IPS-15b (cell line): Measurements from ENCODE around the gene MAMLD1.

Experiments used
- H3K27me3 ChIP-seq: one replicate; pipeline ENCODE4 v1.6.1; 2013; ENCODE audit warnings: low read length; ENCODE audit not compliant: control insufficient read depth, insufficient read depth
- H3K36me3 ChIP-seq: one replicate; pipeline ENCODE4 v1.6.1; 2013; ENCODE audit warnings: low read length; ENCODE audit not compliant: control insufficient read depth, insufficient read depth
- H3K4me1 ChIP-seq: one replicate; pipeline ENCODE4 v1.6.1; 2013; ENCODE audit warnings: mild to moderate bottlenecking, low read length; ENCODE audit not compliant: control insufficient read depth, insufficient read depth
- H3K4me3 ChIP-seq: one replicate; pipeline ENCODE4 v1.5.1; 2013; ENCODE audit warnings: low read depth, low read length
- H3K9ac ChIP-seq: one replicate; pipeline ENCODE4 v1.6.1; 2013; ENCODE audit warnings: low read depth, mild to moderate bottlenecking, low read length
- H3K9me3 ChIP-seq: one replicate; pipeline ENCODE4 v1.6.1; 2013; ENCODE audit warnings: mild to moderate bottlenecking, low read length; ENCODE audit not compliant: control insufficient read depth, insufficient read depth

Gene MAMLD1

GRCh38 chrX:150357790-150358189, 5.3 kb upstream of the MAMLD1 start:
- Histone ChIP-seq H3K4me1 (no peaks in the 10 kb centered on the region), H3K4me3 (no peak overlapping the region), H3K27me3 (peaks cover 41% of the 10 kb centered on the region), H3K36me3 (no peaks in the 10 kb centered on the region), H3K9me3 (no peaks in the 10 kb centered on the region), H3K9ac (no peak overlapping the region)

DNA sequence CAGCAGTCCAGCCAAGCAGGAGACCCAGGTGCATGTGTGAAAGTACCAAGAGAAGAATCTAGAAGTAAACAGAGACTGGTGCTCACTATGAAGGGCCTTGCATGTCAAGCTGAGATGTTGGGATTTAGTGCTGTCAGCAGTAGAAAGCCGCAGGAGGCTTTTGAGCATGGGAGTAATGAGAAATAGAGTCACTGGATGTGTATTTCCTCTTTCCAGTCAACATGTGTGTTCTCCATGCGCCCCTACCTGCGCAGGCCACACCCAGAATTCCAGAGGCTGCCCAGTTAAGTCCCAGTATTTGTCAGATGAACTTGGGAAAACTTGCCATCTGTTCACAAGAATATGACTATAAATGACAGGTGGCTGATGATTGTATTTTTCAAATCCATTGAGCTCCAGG, 4.5 kb upstream of the MAMLD1 start:
- Histone ChIP-seq H3K27me3 (peaks cover 49% of the 10 kb centered on the region), H3K4me3 (no peak overlapping the region), H3K36me3 (no peaks in the 10 kb centered on the region), H3K9me3 (no peaks in the 10 kb centered on the region), H3K4me1 (no peaks in the 10 kb centered on the region), H3K9ac (no peak overlapping the region)

DNA sequence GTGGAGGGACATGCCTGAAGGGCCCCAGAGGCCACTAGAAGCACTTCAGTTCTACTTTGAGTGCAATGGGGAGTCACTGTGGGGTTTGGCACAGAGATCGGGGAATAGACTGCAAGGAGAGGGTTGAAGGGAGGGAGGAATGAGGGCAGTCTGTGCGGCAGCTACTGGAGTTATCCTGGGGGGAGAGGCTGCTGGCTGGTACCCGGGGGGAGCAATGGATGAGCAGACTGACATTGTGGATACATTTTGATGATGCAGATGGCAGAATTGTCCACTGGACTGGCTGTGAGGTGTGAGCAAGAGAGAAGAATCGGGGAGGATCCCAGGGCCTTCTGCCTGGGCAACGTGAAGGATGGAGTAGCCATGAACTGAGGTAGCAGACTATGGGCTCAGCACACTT, 2.8 kb upstream of the MAMLD1 start:
- Histone ChIP-seq H3K4me3 (no peak overlapping the region), H3K27me3 (peaks cover 55% of the 10 kb centered on the region), H3K36me3 (no peaks in the 10 kb centered on the region), H3K9ac (no peak overlapping the region), H3K9me3 (no peaks in the 10 kb centered on the region), H3K4me1 (no peaks in the 10 kb centered on the region)

GRCh38 chrX:150361070-150361776, 1.9 kb upstream of the MAMLD1 start:
- no peaks in the 10 kb centered on the region for H3K36me3 ChIP-seq
- H3K9me3 ChIP-seq: no peaks in the 10 kb centered on the region
- H3K9ac ChIP-seq: no peak overlapping the region
- no peaks in the 10 kb centered on the region for H3K4me1 ChIP-seq
- peaks cover 58% of the 10 kb centered on the region for H3K27me3 ChIP-seq
- peak overlapping the region; percentile 50 for H3K4me3 ChIP-seq

DNA sequence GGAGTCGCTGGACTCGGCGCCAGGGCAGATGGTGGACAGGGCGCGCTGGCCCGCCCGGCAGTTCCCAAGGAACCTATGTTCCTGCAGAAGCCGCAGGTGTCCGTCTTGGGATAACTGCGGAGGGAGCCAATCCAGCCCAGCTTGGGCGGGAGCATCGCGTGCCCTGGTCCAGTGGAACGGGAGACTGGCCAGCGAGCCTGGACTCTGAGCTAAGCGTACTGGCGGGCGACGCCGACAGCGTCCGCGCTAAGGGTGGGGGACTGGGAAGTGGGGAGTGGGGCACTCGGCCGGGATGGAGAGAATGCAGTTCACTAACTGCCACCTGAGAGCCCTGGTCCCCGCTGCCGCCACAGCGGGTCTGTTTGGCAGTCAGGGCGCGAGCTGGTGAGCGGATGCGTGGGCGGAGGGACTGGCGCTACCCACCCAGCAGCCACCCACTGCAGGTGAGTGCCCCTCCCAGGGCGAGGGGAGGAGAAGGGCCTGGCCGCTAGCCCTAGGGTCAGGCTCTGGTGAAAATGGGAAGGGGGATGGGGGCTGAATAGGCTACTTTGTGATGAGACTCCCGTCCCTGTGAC, 1.3 kb upstream of the MAMLD1 start:
- Histone ChIP-seq H3K4me1 (no peaks in the 10 kb centered on the region), H3K27me3 (peaks cover 61% of the 10 kb centered on the region), H3K9ac (no peak overlapping the region), H3K4me3 (peak overlapping the region; percentile 50), H3K36me3 (no peaks in the 10 kb centered on the region), H3K9me3 (no peaks in the 10 kb centered on the region)

DNA sequence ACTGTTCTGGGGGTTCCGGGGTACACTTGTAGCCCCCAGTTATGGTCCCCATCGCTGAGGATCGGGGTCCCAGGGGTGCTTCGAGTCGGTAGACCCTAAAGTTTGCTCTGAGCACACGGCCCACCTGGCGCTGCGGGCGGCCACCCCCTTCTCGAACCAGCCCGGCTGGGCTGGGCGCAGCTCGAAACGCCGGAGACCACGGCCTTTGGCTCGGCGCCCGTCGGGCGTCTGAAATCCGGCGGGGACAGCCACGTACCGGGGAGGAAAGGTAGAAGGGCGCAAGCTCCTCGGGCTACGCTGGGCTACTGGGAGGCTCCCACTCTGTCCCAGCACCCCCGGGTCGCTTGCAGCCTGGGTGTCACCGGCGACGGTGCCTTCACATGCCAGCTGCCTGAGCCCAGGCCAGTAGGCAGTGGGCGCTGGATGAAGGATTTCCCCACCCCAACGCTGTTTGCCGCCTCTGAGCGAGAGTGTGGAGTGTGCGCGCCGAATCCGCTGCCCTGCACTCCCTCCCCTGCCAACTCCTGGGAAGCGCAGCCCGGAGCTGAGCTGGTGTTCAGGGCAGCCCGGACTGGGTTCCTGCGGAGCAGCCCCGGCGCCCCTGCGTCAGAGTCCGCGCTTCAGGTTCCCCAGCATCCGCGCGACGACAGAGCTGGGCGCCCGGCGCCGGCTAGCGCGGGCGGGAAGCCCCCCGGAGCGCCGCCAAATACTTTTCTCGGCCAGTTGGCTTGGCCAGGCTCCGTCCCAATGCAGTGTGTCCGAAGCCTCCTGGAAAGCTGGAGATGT, 637 bp downstream of the MAMLD1 start:
- no peaks in the 10 kb centered on the region for H3K9me3 ChIP-seq
- H3K4me3 ChIP-seq: peak overlapping the region; percentile 58
- peaks cover 66% of the 10 kb centered on the region for H3K27me3 ChIP-seq
- peaks cover 2% of the 10 kb centered on the region for H3K4me1 ChIP-seq
- no peak overlapping the region for H3K9ac ChIP-seq
- no peaks in the 10 kb centered on the region for H3K36me3 ChIP-seq

DNA sequence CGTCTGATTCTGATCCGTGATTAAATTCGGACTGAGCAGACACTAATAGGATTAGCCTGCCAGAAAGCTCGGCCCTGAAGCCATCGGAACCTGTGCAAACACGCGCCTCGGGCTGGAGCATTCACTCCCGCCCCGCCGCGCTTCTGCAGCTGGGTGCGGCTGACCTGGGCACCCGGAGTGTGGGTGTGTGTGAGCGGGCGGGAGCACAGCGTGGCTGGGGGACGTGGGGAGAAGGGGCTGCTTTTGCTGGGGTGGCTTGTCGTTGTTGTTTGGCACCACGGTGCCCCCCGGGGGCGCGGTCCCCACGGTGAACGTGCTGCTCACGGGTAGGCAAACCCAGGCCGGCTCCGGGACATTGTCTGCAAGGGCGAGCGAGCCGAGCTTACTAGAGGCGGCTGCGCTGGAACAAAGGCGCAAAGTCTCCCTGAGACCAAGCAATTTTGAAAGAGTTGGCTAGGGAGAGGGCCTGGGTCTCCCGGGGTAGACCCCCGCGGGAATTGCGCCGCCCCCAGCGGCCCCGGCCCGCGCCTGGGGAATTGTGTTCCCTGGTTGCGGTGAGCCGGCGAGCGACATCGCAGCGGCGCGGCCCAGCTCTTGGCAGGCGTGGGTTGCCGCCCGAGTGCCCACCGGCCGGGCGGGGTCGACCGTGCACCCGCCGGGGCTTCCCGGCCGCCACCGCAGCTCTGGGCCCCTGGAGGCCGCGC, 1.4 kb downstream of the MAMLD1 start:
- H3K36me3 ChIP-seq: no peaks in the 10 kb centered on the region
- peaks cover 61% of the 10 kb centered on the region for H3K27me3 ChIP-seq
- peaks cover 2% of the 10 kb centered on the region for H3K4me1 ChIP-seq
- H3K4me3 ChIP-seq: peak overlapping the region; percentile 58
- H3K9ac ChIP-seq: no peak overlapping the region
- H3K9me3 ChIP-seq: no peaks in the 10 kb centered on the region

GRCh38 chrX:150365051-150365989, 2.2 kb downstream of the MAMLD1 start:
- Histone ChIP-seq H3K9ac (no peak overlapping the region), H3K9me3 (no peaks in the 10 kb centered on the region), H3K4me1 (peaks cover 2% of the 10 kb centered on the region), H3K36me3 (no peaks in the 10 kb centered on the region), H3K4me3 (peak overlapping the region; percentile 55), H3K27me3 (peaks cover 55% of the 10 kb centered on the region)

DNA sequence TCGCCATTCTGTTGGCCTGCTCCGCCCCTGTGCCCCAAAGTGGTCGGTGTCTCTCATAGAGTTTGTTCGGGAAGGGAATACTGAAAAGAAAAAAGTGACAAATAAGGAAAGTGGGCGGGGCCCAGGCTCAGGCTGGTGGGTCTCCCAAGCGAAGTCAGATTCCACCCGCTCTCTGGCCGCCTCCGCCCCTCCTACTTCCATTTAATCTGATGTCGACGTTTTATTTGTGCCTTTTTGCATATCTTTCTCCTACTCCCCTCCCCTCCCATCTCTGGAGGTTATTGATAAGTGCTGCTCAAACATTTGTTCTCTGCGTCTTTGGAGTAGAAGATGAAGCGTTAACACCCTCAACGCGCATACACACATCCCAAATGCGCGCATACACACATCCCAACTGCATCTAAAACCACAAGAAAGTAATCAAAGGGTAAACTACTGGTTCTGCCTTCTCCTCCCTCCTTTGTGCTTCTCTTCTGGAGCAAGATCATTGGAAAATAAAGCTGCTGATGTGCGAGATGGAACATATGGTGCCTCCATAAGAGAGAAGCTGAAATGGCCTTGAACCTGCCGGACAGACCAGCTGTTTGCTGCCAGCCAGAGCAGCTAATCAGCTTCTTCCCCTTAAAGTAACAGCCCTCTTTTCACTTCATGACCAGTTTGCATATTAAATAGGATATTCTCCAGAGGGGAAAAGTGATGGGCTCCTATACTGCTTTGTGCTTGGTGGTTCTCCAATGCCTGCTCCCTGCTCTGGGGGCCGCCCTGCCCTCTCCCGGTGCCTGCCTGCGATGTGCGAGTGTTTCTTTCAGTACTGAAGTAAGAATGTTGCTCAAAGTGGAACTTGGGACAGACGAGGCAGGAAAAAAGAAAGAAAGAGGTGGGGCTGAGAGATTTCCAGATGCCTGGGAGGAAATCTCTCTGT, 3.1 kb downstream of the MAMLD1 start:
- peaks cover 2% of the 10 kb centered on the region for H3K4me1 ChIP-seq
- no peaks in the 10 kb centered on the region for H3K9me3 ChIP-seq
- H3K9ac ChIP-seq: no peak overlapping the region
- peaks cover 46% of the 10 kb centered on the region for H3K27me3 ChIP-seq
- peak overlapping the region; percentile 55 for H3K4me3 ChIP-seq
- no peaks in the 10 kb centered on the region for H3K36me3 ChIP-seq

DNA sequence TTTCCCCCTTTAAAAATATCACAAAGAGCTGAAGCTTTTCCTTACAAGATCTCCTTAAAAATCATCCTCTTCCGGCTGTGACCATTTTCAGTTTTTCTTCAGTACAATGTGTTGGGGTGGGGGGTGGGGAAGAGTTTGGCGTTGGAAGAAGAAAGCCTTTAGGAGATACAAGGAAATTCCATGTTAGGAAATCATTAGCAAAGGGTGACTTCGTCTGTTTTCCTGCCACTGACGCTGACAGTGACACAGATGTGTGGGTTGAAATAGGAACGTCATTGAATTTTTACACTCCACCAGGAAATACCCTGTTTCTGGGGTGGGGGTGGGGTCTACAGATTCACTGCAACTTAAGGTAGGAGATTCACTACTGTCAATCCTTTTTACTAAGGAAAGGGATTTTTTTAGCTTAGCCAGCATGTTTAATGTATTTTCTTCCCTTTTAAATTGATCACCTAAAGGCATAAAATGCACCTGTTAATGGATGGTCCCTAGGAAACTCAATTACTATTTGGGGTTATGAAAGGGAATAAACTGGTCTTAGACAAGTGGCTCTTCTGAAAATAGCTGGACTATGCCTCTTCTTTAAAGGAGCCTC, 3.9 kb downstream of the MAMLD1 start:
- H3K9ac ChIP-seq: no peak overlapping the region
- no peaks in the 10 kb centered on the region for H3K9me3 ChIP-seq
- H3K27me3 ChIP-seq: peaks cover 38% of the 10 kb centered on the region
- no peaks in the 10 kb centered on the region for H3K36me3 ChIP-seq
- peaks cover 2% of the 10 kb centered on the region for H3K4me1 ChIP-seq
- H3K4me3 ChIP-seq: peak overlapping the region; percentile 55
